SK-N-SH (cell line): ENCODE measurements around the gene TCHP. TPM values are rescaled to one million over a fixed set of nuclear protein-coding genes. Genes with fewer than 3 reads are reported as not detected.

Source experiments
- CTCF ChIA-PET: fragments of 300-600, 350-600 bp; formaldehyde crosslinking; extraction: SDS; loops from one replicate; lab custom pipeline; 2021; lab: Yijun Ruan, JAX
- POLR2A ChIA-PET: fragments of 350-600 bp; sonication (Branson Sonifier 250); formaldehyde crosslinking; extraction: SDS; loops from one replicate; lab custom pipeline; 2020; ENCODE audit warnings: antibody characterized with exemption, inconsistent platforms; lab: Yijun Ruan, JAX
- DNase-seq: peaks from one replicate; pipeline ENCODE4 v3.0.0; 2012
- H2AFZ ChIP-seq: fragments of 200-600 bp; sonication (generic); 2 replicates; pipeline ENCODE4 v1.8.1; 2016; ENCODE audit warnings: antibody characterized with exemption, mild to moderate bottlenecking, low read depth
- H3F3A ChIP-seq: fragments of 200-600 bp; sonication (generic); replicated peaks from 2 replicates; pipeline ENCODE3; 2016; ENCODE audit warnings: antibody characterized with exemption, mild to moderate bottlenecking; ENCODE audit not compliant: insufficient read depth
- H3K27ac ChIP-seq, 2 experiments: fragments of 200-500 bp in 1 of 2; fragments of 200-600 bp in 1 of 2; sonication (Bioruptor generic) in 1 of 2; sonication (generic), shearing (Covaris generic) in 1 of 2; 2 replicates each; pipeline versions ENCODE4 v1.5.1 to v1.6.1; 2014 to 2016; ENCODE audit warnings: low read depth in 2 of 2, inconsistent platforms in 1 of 2, low read length in 1 of 2, mild to moderate bottlenecking in 1 of 2, mixed read lengths in 1 of 2
- H3K27me3 ChIP-seq: fragments of 200-600 bp; sonication (generic), shearing (Covaris generic); 2 replicates; pipeline ENCODE4 v1.6.1; 2016; ENCODE audit warnings: mixed run types; ENCODE audit not compliant: insufficient read depth
- H3K36me3 ChIP-seq, 2 experiments: fragments of 200-500 bp in 1 of 2; fragments of 200-600 bp in 1 of 2; sonication (Bioruptor generic) in 1 of 2; sonication (generic) in 1 of 2; replicated peaks in 1 of 2; 2 replicates each; pipeline versions ENCODE3 to v1.5.1; 2014 to 2016; ENCODE audit warnings: low read length in 1 of 2, mild to moderate bottlenecking in 1 of 2; ENCODE audit not compliant: insufficient read depth in 2 of 2, control insufficient read depth in 1 of 2
- H3K4me1 ChIP-seq, 2 experiments: fragments of 200-500 bp in 1 of 2; fragments of 200-600 bp in 1 of 2; sonication (Bioruptor generic) in 1 of 2; sonication (generic), shearing (Covaris generic) in 1 of 2; 2 replicates each; pipeline versions ENCODE4 v1.5.1 to v1.6.1; 2014 to 2016; ENCODE audit warnings: low read depth in 1 of 2, low read length in 1 of 2, mixed run types in 1 of 2; ENCODE audit not compliant: insufficient read depth in 2 of 2, control insufficient read depth in 1 of 2
- H3K4me2 ChIP-seq: fragments of 200-600 bp; sonication (generic), shearing (Covaris generic); 2 replicates; pipeline ENCODE4 v1.6.1; 2017; ENCODE audit warnings: mixed run types
- H3K4me3 ChIP-seq, 2 experiments: fragments of 200-500 bp in 1 of 2; fragments of 200-600 bp in 1 of 2; sonication (Bioruptor generic) in 1 of 2; sonication (generic), shearing (Covaris generic) in 1 of 2; 2 replicates each; pipeline versions ENCODE4 v1.5.1 to v1.8.1; 2014 to 2016; ENCODE audit warnings: low read depth in 2 of 2, inconsistent platforms in 1 of 2, low read length in 1 of 2, mild to moderate bottlenecking in 1 of 2, mixed read lengths in 1 of 2, moderate library complexity in 1 of 2
- H3K79me2 ChIP-seq: fragments of 200-600 bp; sonication (generic); 2 replicates; pipeline ENCODE4 v1.8.1; 2017; ENCODE audit warnings: mild to moderate bottlenecking; ENCODE audit not compliant: insufficient read depth
- H3K9ac ChIP-seq: fragments of 200-600 bp; sonication (generic); 2 replicates; pipeline ENCODE4 v1.6.1; 2017; ENCODE audit warnings: mixed run types
- H3K9me2 ChIP-seq: fragments of 200-600 bp; sonication (generic); 2 replicates; pipeline ENCODE4 v1.6.1; 2017; ENCODE audit warnings: mixed run types
- H3K9me3 ChIP-seq: fragments of 200-600 bp; sonication (generic); 2 replicates; pipeline ENCODE4 v1.6.1; 2017; ENCODE audit warnings: mixed run types, mild to moderate bottlenecking, moderate library complexity
- H4K20me1 ChIP-seq: fragments of 200-600 bp; sonication (generic); 2 replicates; pipeline ENCODE4 v1.6.1; 2017; ENCODE audit warnings: mild to moderate bottlenecking, mixed run types; ENCODE audit not compliant: insufficient read depth
- ELF1 ChIP-seq: IDR thresholded peaks from 2 replicates; pipeline ENCODE4 v1.4.0; 2012
- EP300 ChIP-seq, 2 experiments: IDR thresholded peaks; 2 replicates each; pipeline versions ENCODE4 v1.4.0 to v1.6.1; 2012; ENCODE audit warnings: borderline replicate concordance in 1 of 2, low read depth in 1 of 2, low read length in 1 of 2
- FOXJ3 ChIP-seq: sonication (generic); formaldehyde crosslinking; IDR thresholded peaks from 2 replicates; pipeline ENCODE4 v1.5.1; 2020; ENCODE audit warnings: mild to moderate bottlenecking, missing genetic modification reagents
- GABPA ChIP-seq: IDR thresholded peaks from 2 replicates; pipeline ENCODE4 v1.4.0; 2012; ENCODE audit warnings: low read depth, mild to moderate bottlenecking
- GATA2 ChIP-seq: sonication (generic); formaldehyde crosslinking; IDR thresholded peaks from 2 replicates; pipeline ENCODE4 v1.5.0; 2020; ENCODE audit warnings: mild to moderate bottlenecking, missing genetic modification reagents
- MEF2A ChIP-seq: IDR thresholded peaks from 2 replicates; pipeline ENCODE4 v1.4.0; 2012; ENCODE audit warnings: low read depth, borderline replicate concordance
- NFIC ChIP-seq: IDR thresholded peaks from 2 replicates; pipeline ENCODE4 v1.4.0; 2012; ENCODE audit warnings: borderline replicate concordance
- NRF1 ChIP-seq: IDR thresholded peaks from 2 replicates; pipeline ENCODE4 v1.6.1; 2012; ENCODE audit warnings: low read depth, mild to moderate bottlenecking, low read length
- POLR2AphosphoS5 ChIP-seq: IDR thresholded peaks from 2 replicates; pipeline ENCODE4 v1.6.1; 2012; ENCODE audit warnings: low read depth, low read length
- RCOR1 ChIP-seq: fragments of 150-350 bp; IDR thresholded peaks from 2 replicates; pipeline ENCODE4 v1.6.1; 2017; ENCODE audit warnings: antibody characterized with exemption, low read length
- RXRA ChIP-seq: IDR thresholded peaks from 2 replicates; pipeline ENCODE4 v1.4.0; 2012; ENCODE audit warnings: low read depth, mild to moderate bottlenecking, borderline replicate concordance
- SIN3A ChIP-seq: IDR thresholded peaks from 2 replicates; pipeline ENCODE4 v1.6.1; 2012; ENCODE audit warnings: low read depth, mild to moderate bottlenecking, low read length, moderate library complexity, borderline replicate concordance
- TCF12 ChIP-seq: IDR thresholded peaks from 2 replicates; pipeline ENCODE4 v1.4.0; 2012
- TEAD4 ChIP-seq: IDR thresholded peaks from 2 replicates; pipeline ENCODE4 v1.4.0; 2012; ENCODE audit warnings: mild to moderate bottlenecking, borderline replicate concordance; ENCODE audit not compliant: insufficient read depth
- WGBS: methylation state at CpG from one replicate; pipeline ENCODE4 v1.1.6; 2017; ENCODE audit warnings: low lambda C conversion rate; 5-methylcytosine and 5-hydroxymethylcytosine counted together
- polyA plus RNA-seq, 3 experiments: library from polyadenylated mRNA; depleted of rRNA; stranded (reverse); fragments of >200 nt; gene quantifications; 2 replicates each; pipeline ENCODE4 v1.2.3, GENCODE V29; 2012
- TF ChIP-seq, protein P1 (sequence below): fragments of 200-600 bp; sonication (generic); IDR thresholded peaks from 2 replicates; pipeline ENCODE4 v1.6.1; 2017; ENCODE audit warnings: antibody characterized with exemption, mild to moderate bottlenecking, moderate library complexity
- TF ChIP-seq, protein P2 (sequence below): IDR thresholded peaks from 2 replicates; pipeline ENCODE4 v1.4.0; 2012; ENCODE audit warnings: low read depth, borderline replicate concordance
- TF ChIP-seq, protein P3 (sequence below): IDR thresholded peaks from 2 replicates; pipeline ENCODE4 v1.6.1; 2012; ENCODE audit warnings: mild to moderate bottlenecking, low read depth, low read length, moderate library complexity
- TF ChIP-seq, protein P4 (sequence below): fragments of 150-350 bp; IDR thresholded peaks from 2 replicates; pipeline ENCODE4 v1.6.1; 2017; ENCODE audit warnings: antibody characterized with exemption, low read length, low read depth, borderline replicate concordance
- TF ChIP-seq, protein P5 (sequence below): IDR thresholded peaks from 2 replicates; pipeline ENCODE4 v1.4.0; 2012; ENCODE audit warnings: low read depth

Gene TCHP
- polyA plus RNA-seq, 1 of the 3 experiments (the other 2 are of a cell fraction): 37.3 TPM

DNA sequence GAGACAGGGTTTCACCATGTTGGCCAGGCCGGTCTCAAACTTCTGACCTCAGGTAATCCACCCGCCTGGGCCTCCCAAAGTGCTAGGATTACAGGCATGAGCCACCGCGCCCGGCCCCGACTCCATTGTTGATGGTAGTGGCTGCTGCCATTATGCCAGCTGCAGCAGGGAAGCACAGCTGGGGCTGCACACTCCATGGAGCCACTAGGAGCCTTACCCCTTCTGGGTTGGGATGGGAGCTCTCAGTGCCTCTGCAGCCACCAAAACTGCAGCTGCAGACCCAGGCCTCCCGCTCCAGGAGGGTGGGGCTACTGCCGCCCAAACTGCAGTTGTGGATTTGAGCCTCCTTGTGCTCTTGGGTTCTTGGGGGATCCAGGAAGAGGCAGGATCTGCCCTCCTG, 25.9 kb downstream of the TCHP start:
- peaks cover 4 to 11% of the 10 kb centered on the region in 2 experiments for H3K36me3 ChIP-seq
- H3K4me3 ChIP-seq: no peak overlapping the region
- H4K20me1 ChIP-seq: no peaks in the 10 kb centered on the region
- no peak for DNase-seq
- TF ChIP-seq RXRA (no peak), RCOR1 (no peak), ELF1 (no peak), TCF12 (no peak), SIN3A (no peak), FOXJ3 (CRISPR knock-in tag) (no peak), EP300 (IDR thresholded peaks at IDR 0.05; ENCODE audit: borderline replicate concordance in 1 of 2, low read depth in 1 of 2, low read length in 1 of 2) (no peak), NFIC (no peak), NRF1 (no peak), GABPA (no peak), GATA2 (no peak), TEAD4 (no peak), POLR2AphosphoS5 (no peak), MEF2A (no peak)
- TF ChIP-seq, protein P1, sequence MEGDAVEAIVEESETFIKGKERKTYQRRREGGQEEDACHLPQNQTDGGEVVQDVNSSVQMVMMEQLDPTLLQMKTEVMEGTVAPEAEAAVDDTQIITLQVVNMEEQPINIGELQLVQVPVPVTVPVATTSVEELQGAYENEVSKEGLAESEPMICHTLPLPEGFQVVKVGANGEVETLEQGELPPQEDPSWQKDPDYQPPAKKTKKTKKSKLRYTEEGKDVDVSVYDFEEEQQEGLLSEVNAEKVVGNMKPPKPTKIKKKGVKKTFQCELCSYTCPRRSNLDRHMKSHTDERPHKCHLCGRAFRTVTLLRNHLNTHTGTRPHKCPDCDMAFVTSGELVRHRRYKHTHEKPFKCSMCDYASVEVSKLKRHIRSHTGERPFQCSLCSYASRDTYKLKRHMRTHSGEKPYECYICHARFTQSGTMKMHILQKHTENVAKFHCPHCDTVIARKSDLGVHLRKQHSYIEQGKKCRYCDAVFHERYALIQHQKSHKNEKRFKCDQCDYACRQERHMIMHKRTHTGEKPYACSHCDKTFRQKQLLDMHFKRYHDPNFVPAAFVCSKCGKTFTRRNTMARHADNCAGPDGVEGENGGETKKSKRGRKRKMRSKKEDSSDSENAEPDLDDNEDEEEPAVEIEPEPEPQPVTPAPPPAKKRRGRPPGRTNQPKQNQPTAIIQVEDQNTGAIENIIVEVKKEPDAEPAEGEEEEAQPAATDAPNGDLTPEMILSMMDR: no peak
- TF ChIP-seq, protein P2, sequence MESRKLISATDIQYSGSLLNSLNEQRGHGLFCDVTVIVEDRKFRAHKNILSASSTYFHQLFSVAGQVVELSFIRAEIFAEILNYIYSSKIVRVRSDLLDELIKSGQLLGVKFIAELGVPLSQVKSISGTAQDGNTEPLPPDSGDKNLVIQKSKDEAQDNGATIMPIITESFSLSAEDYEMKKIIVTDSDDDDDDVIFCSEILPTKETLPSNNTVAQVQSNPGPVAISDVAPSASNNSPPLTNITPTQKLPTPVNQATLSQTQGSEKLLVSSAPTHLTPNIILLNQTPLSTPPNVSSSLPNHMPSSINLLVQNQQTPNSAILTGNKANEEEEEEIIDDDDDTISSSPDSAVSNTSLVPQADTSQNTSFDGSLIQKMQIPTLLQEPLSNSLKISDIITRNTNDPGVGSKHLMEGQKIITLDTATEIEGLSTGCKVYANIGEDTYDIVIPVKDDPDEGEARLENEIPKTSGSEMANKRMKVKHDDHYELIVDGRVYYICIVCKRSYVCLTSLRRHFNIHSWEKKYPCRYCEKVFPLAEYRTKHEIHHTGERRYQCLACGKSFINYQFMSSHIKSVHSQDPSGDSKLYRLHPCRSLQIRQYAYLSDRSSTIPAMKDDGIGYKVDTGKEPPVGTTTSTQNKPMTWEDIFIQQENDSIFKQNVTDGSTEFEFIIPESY: no peak
- TF ChIP-seq, protein P3, sequence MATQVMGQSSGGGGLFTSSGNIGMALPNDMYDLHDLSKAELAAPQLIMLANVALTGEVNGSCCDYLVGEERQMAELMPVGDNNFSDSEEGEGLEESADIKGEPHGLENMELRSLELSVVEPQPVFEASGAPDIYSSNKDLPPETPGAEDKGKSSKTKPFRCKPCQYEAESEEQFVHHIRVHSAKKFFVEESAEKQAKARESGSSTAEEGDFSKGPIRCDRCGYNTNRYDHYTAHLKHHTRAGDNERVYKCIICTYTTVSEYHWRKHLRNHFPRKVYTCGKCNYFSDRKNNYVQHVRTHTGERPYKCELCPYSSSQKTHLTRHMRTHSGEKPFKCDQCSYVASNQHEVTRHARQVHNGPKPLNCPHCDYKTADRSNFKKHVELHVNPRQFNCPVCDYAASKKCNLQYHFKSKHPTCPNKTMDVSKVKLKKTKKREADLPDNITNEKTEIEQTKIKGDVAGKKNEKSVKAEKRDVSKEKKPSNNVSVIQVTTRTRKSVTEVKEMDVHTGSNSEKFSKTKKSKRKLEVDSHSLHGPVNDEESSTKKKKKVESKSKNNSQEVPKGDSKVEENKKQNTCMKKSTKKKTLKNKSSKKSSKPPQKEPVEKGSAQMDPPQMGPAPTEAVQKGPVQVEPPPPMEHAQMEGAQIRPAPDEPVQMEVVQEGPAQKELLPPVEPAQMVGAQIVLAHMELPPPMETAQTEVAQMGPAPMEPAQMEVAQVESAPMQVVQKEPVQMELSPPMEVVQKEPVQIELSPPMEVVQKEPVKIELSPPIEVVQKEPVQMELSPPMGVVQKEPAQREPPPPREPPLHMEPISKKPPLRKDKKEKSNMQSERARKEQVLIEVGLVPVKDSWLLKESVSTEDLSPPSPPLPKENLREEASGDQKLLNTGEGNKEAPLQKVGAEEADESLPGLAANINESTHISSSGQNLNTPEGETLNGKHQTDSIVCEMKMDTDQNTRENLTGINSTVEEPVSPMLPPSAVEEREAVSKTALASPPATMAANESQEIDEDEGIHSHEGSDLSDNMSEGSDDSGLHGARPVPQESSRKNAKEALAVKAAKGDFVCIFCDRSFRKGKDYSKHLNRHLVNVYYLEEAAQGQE: no peak
- TF ChIP-seq, protein P4, sequence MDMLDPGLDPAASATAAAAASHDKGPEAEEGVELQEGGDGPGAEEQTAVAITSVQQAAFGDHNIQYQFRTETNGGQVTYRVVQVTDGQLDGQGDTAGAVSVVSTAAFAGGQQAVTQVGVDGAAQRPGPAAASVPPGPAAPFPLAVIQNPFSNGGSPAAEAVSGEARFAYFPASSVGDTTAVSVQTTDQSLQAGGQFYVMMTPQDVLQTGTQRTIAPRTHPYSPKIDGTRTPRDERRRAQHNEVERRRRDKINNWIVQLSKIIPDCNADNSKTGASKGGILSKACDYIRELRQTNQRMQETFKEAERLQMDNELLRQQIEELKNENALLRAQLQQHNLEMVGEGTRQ: no peak
- TF ChIP-seq, protein P5, sequence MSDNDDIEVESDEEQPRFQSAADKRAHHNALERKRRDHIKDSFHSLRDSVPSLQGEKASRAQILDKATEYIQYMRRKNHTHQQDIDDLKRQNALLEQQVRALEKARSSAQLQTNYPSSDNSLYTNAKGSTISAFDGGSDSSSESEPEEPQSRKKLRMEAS: no peak
- H3K9me2 ChIP-seq: no peaks in the 10 kb centered on the region
- no peak overlapping the region for H3K4me2 ChIP-seq
- ChIA-PET CTCF (interaction anchor here (0.6 to 6.1 kb wide), 4 partner anchors 9 to 121 kb away, joined by 3 to 43 read pairs (median 4); no protein-coding TSS in a partner anchor), POLR2A (no interaction called here)
- no peaks in the 10 kb centered on the region for H3K9me3 ChIP-seq
- 96% methylated on average over 6 of the region's 8 CpGs for WGBS
- H2AFZ ChIP-seq: no peak overlapping the region
- H3K9ac ChIP-seq: no peak overlapping the region
- H3K27me3 ChIP-seq: no peaks in the 10 kb centered on the region
- H3K27ac ChIP-seq: no peak overlapping the region
- H3F3A ChIP-seq: no peaks in the 10 kb centered on the region
- no peaks in the 10 kb centered on the region for H3K79me2 ChIP-seq
- no peaks in the 10 kb centered on the region for H3K4me1 ChIP-seq
